ENCODE data around the gene CNOT11.

DNA sequence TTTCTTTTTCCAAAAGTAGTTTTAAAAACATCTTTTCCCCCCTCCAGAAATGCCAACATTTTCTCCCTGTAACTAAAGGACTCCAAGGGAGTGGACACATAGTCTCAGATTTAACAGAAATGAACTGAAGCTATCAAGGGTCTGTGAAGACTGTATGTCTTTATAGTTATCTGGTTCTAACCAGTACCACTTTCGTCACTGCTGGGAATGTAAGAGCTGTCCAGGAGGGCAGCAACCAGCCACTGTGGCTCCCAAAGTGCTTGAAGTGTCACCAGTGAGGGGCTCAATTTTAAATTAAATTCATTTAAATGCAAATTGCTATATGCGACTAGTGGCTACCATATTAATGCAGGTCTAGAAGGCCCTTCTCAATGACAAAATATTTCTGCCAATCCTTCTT is 40.9 kb downstream of the CNOT11 start:
- TF ChIP-seq, protein P1, sequence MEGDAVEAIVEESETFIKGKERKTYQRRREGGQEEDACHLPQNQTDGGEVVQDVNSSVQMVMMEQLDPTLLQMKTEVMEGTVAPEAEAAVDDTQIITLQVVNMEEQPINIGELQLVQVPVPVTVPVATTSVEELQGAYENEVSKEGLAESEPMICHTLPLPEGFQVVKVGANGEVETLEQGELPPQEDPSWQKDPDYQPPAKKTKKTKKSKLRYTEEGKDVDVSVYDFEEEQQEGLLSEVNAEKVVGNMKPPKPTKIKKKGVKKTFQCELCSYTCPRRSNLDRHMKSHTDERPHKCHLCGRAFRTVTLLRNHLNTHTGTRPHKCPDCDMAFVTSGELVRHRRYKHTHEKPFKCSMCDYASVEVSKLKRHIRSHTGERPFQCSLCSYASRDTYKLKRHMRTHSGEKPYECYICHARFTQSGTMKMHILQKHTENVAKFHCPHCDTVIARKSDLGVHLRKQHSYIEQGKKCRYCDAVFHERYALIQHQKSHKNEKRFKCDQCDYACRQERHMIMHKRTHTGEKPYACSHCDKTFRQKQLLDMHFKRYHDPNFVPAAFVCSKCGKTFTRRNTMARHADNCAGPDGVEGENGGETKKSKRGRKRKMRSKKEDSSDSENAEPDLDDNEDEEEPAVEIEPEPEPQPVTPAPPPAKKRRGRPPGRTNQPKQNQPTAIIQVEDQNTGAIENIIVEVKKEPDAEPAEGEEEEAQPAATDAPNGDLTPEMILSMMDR (conservative IDR thresholded peaks at IDR 0.05 in 1 of 2, IDR thresholded peaks at IDR 0.05 in 1 of 2; ENCODE audit: extremely low read depth in 1 of 2, insufficient read depth in 1 of 2, low read depth in 1 of 2, low read length in 2 of 2) = no peak
- TF ChIP-seq EZH2 (IDR thresholded peaks at IDR 0.05; ENCODE audit: borderline replicate concordance, low read length) = no peak
